H1 (cell line): ENCODE data around the gene GPR61. TPM values are rescaled to one million over a fixed set of nuclear protein-coding genes. Genes with fewer than 3 reads are reported as not detected.

Experiments
- CTCF ChIA-PET: fragments of 300-600 bp; sonication (Branson Sonifier 250); formaldehyde crosslinking; loops from one replicate; lab custom pipeline; 2021; ENCODE audit not compliant: partially characterized antibody; lab: Charles Lee
- POLR2A ChIA-PET: fragments of 300-600 bp; sonication (Branson Sonifier 250); formaldehyde crosslinking; loops from one replicate; lab custom pipeline; 2021; ENCODE audit warnings: inconsistent platforms; ENCODE audit not compliant: partially characterized antibody; lab: Charles Lee
- DNase-seq, 2 experiments: peaks; one replicate each; pipeline versions ENCODE4 v3.0.0 to v3.0.0-alpha.2; 2010 to 2022; ENCODE audit warnings: low spot score in 2 of 2, low read depth in 1 of 2, mixed read lengths in 1 of 2
- FAIRE-seq: peaks from 2 replicates; lab custom pipeline; 2011; peaks lifted over from hg19 to GRCh38; lab: Jason Lieb, UNC
- H2AFZ ChIP-seq: 2 replicates; pipeline ENCODE4 v1.8.1; 2012; ENCODE audit warnings: low read length, inconsistent platforms
- H2AK5ac ChIP-seq: 2 replicates; pipeline ENCODE4 v1.6.1; 2013; ENCODE audit warnings: low read depth, low read length
- H2BK120ac ChIP-seq: replicated peaks from 2 replicates; pipeline ENCODE3; 2013; ENCODE audit warnings: low read depth, low read length, inconsistent platforms
- H2BK12ac ChIP-seq: 2 replicates; pipeline ENCODE4 v1.6.1; 2013; ENCODE audit warnings: low read depth, low read length
- H2BK15ac ChIP-seq: 2 replicates; pipeline ENCODE4 v1.6.1; 2013; ENCODE audit warnings: low read length
- H2BK20ac ChIP-seq: 2 replicates; pipeline ENCODE4 v1.6.1; 2013; ENCODE audit warnings: low read length
- H2BK5ac ChIP-seq: 2 replicates; pipeline ENCODE4 v1.6.1; 2013; ENCODE audit warnings: low read depth, low read length
- H3K14ac ChIP-seq: 2 replicates; pipeline ENCODE4 v1.6.1; 2013; ENCODE audit warnings: inconsistent platforms; ENCODE audit not compliant: insufficient read length
- H3K18ac ChIP-seq: 2 replicates; pipeline ENCODE4 v1.6.1; 2013; ENCODE audit warnings: low read length; ENCODE audit errors: extremely low read depth
- H3K23ac ChIP-seq: 2 replicates; pipeline ENCODE4 v1.6.1; 2013; ENCODE audit warnings: inconsistent platforms; ENCODE audit not compliant: insufficient read length
- H3K23me2 ChIP-seq: 2 replicates; pipeline ENCODE4 v1.6.1; 2013; ENCODE audit warnings: low read depth, low read length
- H3K27ac ChIP-seq: 2 replicates; pipeline ENCODE4 v1.6.1; 2011; ENCODE audit warnings: low read depth, low read length, inconsistent platforms
- H3K27me3 ChIP-seq, 4 experiments: replicated peaks in 1 of 4; 1 replicate in 1 of 4; 2 replicates in 3 of 4; pipeline versions ENCODE4 v1.6.1 to v1.8.1; 2011 to 2013; ENCODE audit warnings: low read length in 3 of 4, mild to moderate bottlenecking in 3 of 4, inconsistent platforms in 2 of 4, mixed read lengths in 2 of 4, moderate library complexity in 1 of 4; ENCODE audit not compliant: control insufficient read depth in 3 of 4, insufficient read depth in 3 of 4; ENCODE audit errors: extremely low read depth in 1 of 4
- H3K36me3 ChIP-seq, 4 experiments: 2 replicates each; pipeline versions ENCODE4 v1.6.1 to v1.8.1; 2011 to 2013; ENCODE audit warnings: mild to moderate bottlenecking in 4 of 4, low read length in 3 of 4, moderate library complexity in 2 of 4, control low read depth in 1 of 4, inconsistent platforms in 1 of 4; ENCODE audit not compliant: insufficient read depth in 4 of 4, control insufficient read depth in 2 of 4
- H3K4ac ChIP-seq: replicated peaks from 2 replicates; pipeline ENCODE3; 2013; ENCODE audit warnings: low read length, low read depth, mixed read lengths, inconsistent platforms; ENCODE audit not compliant: insufficient read length
- H3K4me1 ChIP-seq, 4 experiments: replicated peaks in 1 of 4; 1 replicate in 1 of 4; 2 replicates in 3 of 4; pipeline versions ENCODE4 v1.6.1 to v1.8.1; 2011 to 2013; ENCODE audit warnings: low read length in 3 of 4, inconsistent platforms in 2 of 4, mixed read lengths in 1 of 4; ENCODE audit not compliant: insufficient read depth in 4 of 4, control insufficient read depth in 3 of 4
- H3K4me2 ChIP-seq, 2 experiments: 2 replicates each; pipeline versions ENCODE4 v1.6.1 to v1.8.1; 2011 to 2013; ENCODE audit warnings: low read depth in 2 of 2, low read length in 2 of 2, control low read depth in 1 of 2, inconsistent platforms in 1 of 2, mild to moderate bottlenecking in 1 of 2; ENCODE audit not compliant: insufficient read depth in 1 of 2
- H3K4me3 ChIP-seq, 4 experiments: fragments of 200-600, 300-600 bp in 1 of 4; sonication (generic), shearing (Covaris generic), sonication (Bioruptor Twin) in 1 of 4; 2 replicates each; pipeline versions ENCODE4 v1.5.1 to v1.8.1; 2011 to 2016; ENCODE audit warnings: low read length in 4 of 4, low read depth in 3 of 4, control low read depth in 2 of 4, inconsistent platforms in 2 of 4, mild to moderate bottlenecking in 2 of 4, mixed read lengths in 1 of 4, moderate library complexity in 1 of 4; ENCODE audit not compliant: insufficient read depth in 2 of 4; ENCODE audit errors: extremely low read depth in 1 of 4
- H3K56ac ChIP-seq: replicated peaks from 2 replicates; pipeline ENCODE3; 2013; ENCODE audit warnings: low read depth, mild to moderate bottlenecking, mixed read lengths, low read length, inconsistent platforms; ENCODE audit not compliant: insufficient read length
- H3K79me1 ChIP-seq: 2 replicates; pipeline ENCODE4 v1.6.1; 2013; ENCODE audit warnings: low read depth, low read length, control low read depth
- H3K79me2 ChIP-seq, 2 experiments: 2 replicates each; pipeline versions ENCODE4 v1.6.1 to v1.8.1; 2012 to 2013; ENCODE audit warnings: low read length in 2 of 2, mild to moderate bottlenecking in 2 of 2, inconsistent platforms in 1 of 2; ENCODE audit not compliant: insufficient read depth in 2 of 2, control insufficient read depth in 1 of 2
- H3K9ac ChIP-seq, 4 experiments: replicated peaks in 1 of 4; 1 replicate in 1 of 4; 2 replicates in 3 of 4; pipeline versions ENCODE4 v1.6.1 to v1.8.1; 2011 to 2013; ENCODE audit warnings: low read depth in 3 of 4, low read length in 3 of 4, control low read depth in 2 of 4, mild to moderate bottlenecking in 2 of 4, moderate library complexity in 2 of 4, inconsistent platforms in 1 of 4; ENCODE audit errors: extremely low read depth in 1 of 4
- H3K9me3 ChIP-seq, 2 experiments: 2 replicates each; pipeline versions ENCODE4 v1.6.1 to v1.8.1; 2012 to 2013; ENCODE audit warnings: mild to moderate bottlenecking in 2 of 2, moderate library complexity in 2 of 2, control low read depth in 1 of 2, inconsistent platforms in 1 of 2, low read depth in 1 of 2, low read length in 1 of 2, mixed read lengths in 1 of 2; ENCODE audit not compliant: insufficient read depth in 2 of 2
- H4K20me1 ChIP-seq, 2 experiments: replicated peaks in 1 of 2; 2 replicates each; pipeline versions ENCODE3 to v1.8.1; 2011 to 2013; ENCODE audit warnings: inconsistent platforms in 2 of 2, low read length in 2 of 2, mild to moderate bottlenecking in 1 of 2; ENCODE audit not compliant: insufficient read depth in 2 of 2, control insufficient read depth in 1 of 2
- H4K5ac ChIP-seq: 2 replicates; pipeline ENCODE4 v1.6.1; 2013; ENCODE audit warnings: low read length, low read depth, mixed read lengths, inconsistent platforms; ENCODE audit not compliant: insufficient read length
- H4K8ac ChIP-seq: 2 replicates; pipeline ENCODE4 v1.8.0; 2013; ENCODE audit warnings: mild to moderate bottlenecking, moderate library complexity, low read length, inconsistent platforms; ENCODE audit not compliant: insufficient read depth; ENCODE audit errors: extremely low read depth
- H4K91ac ChIP-seq: replicated peaks from 2 replicates; pipeline ENCODE3; 2013; ENCODE audit warnings: low read length, mixed read lengths, inconsistent platforms; ENCODE audit not compliant: insufficient read length
- CBX5 ChIP-seq: fragments of 300-800, 300-1000 bp; sonication (generic); IDR thresholded peaks from 2 replicates; pipeline ENCODE4 v1.7.1; 2016; ENCODE audit warnings: antibody characterized with exemption, low read length, low read depth
- CBX8 ChIP-seq: fragments of 300-800, 300-1000 bp; sonication (generic); IDR thresholded peaks from 2 replicates; pipeline ENCODE4 v1.7.1; 2016; ENCODE audit warnings: low read depth, low read length, borderline replicate concordance
- CEBPB ChIP-seq: IDR thresholded peaks from 2 replicates; pipeline ENCODE4 v1.6.1; 2012; ENCODE audit warnings: low read depth, low read length
- CHD2 ChIP-seq: IDR thresholded peaks from 2 replicates; pipeline ENCODE4 v1.6.1; 2012; ENCODE audit warnings: low read length, improper control_type of control experiment
- CREB1 ChIP-seq: IDR thresholded peaks from 2 replicates; pipeline ENCODE4 v1.6.1; 2012; ENCODE audit warnings: inconsistent platforms
- CTBP2 ChIP-seq: IDR thresholded peaks from 2 replicates; pipeline ENCODE4 v1.7.0; 2011; ENCODE audit warnings: borderline replicate concordance, mild to moderate bottlenecking, moderate library complexity, mixed read lengths, low read length; ENCODE audit not compliant: insufficient read depth, insufficient read length
- EGR1 ChIP-seq: IDR thresholded peaks from 2 replicates; pipeline ENCODE4 v1.6.1; 2011; ENCODE audit warnings: low read depth, low read length, borderline replicate concordance
- HDAC2 ChIP-seq, 2 experiments: fragments of 300-600 bp in 1 of 2; sonication (generic) in 1 of 2; IDR thresholded peaks; 2 replicates each; pipeline ENCODE4 v1.6.1; 2011 to 2012; ENCODE audit warnings: low read depth in 2 of 2, low read length in 2 of 2, mild to moderate bottlenecking in 2 of 2, moderate library complexity in 2 of 2, borderline replicate concordance in 1 of 2, inconsistent platforms in 1 of 2
- RNF2 ChIP-seq: fragments of 200-900, 300-1000 bp; sonication (generic); IDR thresholded peaks from 2 replicates; pipeline ENCODE4 v1.7.1; 2016; ENCODE audit warnings: borderline replicate concordance, low read depth, mild to moderate bottlenecking, antibody characterized with exemption, low read length; ENCODE audit not compliant: poor library complexity, severe bottlenecking; ENCODE audit errors: missing control alignments
- SIX5 ChIP-seq: IDR thresholded peaks from 2 replicates; pipeline ENCODE4 v1.6.1; 2011; ENCODE audit warnings: mild to moderate bottlenecking, low read depth, low read length
- TAF1 ChIP-seq: IDR thresholded peaks from 2 replicates; pipeline ENCODE4 v1.6.1; 2011; ENCODE audit warnings: mild to moderate bottlenecking, low read depth, low read length
- WGBS, 2 experiments: shearing (Covaris generic) in 1 of 2; methylation state at CpG; one replicate each; pipeline versions ENCODE4 v1.1.6 to v1.1.7; 2013 to 2015; ENCODE audit warnings: low lambda C conversion rate in 2 of 2, mixed read lengths in 2 of 2, inconsistent platforms in 1 of 2, low coverage in 1 of 2, missing lambda C conversion rate in 1 of 2; ENCODE audit not compliant: insufficient replicate concordance in 2 of 2, insufficient coverage in 1 of 2, insufficient read length in 1 of 2; ENCODE audit errors: extremely low coverage in 1 of 2, missing lambda C conversion rate in 1 of 2; 5-methylcytosine and 5-hydroxymethylcytosine counted together
- polyA plus RNA-seq, 7 experiments: library from polyadenylated mRNA; depleted of rRNA in 3 of 7; stranded (reverse) in 5 of 7; unstranded in 2 of 7; fragments of >200 nt in 5 of 7; fragments of 200-250 nt in 2 of 7; gene quantifications; 1 replicate in 5 of 7; 2 replicates in 1 of 7; 4 replicates in 1 of 7; pipeline versions ENCODE4 v1.2.1 to v1.2.3, GENCODE V29; 2011 to 2013; ENCODE audit warnings: missing spikeins in 2 of 7, mixed read lengths in 2 of 7
- total RNA-seq: library from RNA; stranded (reverse); fragmentation: NEBNext Ultra II Directional; extraction: Animal tissue kit (Norgen Biotek cat#: 25700); gene quantifications from 2 replicates; pipeline ENCODE4 v1.2.1, GENCODE V29; 2021

GPR61 gene
- total and polyA plus RNA-seq, 2 of the 8 experiments (the other 6 are each of a cell fraction or from before 2014, with no cell fraction given), result 0.41 to 0.53 TPM

GRCh38 chr1:109500941-109501381, 38.7 kb upstream of the GPR61 start:
- H3K9ac ChIP-seq, result no peak overlapping the region
- ChIA-PET POLR2A (interaction anchor here (2.1 to 2.5 kb wide), 2 partner anchors 9 to 30 kb away, joined by 7 read pairs; partner anchors contain the start of gene AMIGO1), CTCF (interaction anchor here (0.7 to 43.7 kb wide), 7 partner anchors 5 to 232 kb away, joined by 3 to 1755 read pairs (median 18); partner anchors contain the start of genes AMIGO1, ATXN7L2, CYB561D1 and GPR61)
- H3K4me1 ChIP-seq, result peaks cover 0 to 11% (median 5%) of the 10 kb centered on the region in 4 experiments; a peak in 5 of 7 replicates
- no peak overlapping the region for H2BK20ac ChIP-seq
- H3K18ac ChIP-seq, result no peak overlapping the region
- H3K27ac ChIP-seq, result no peak overlapping the region
- no peak overlapping the region for H4K91ac ChIP-seq
- H4K20me1 ChIP-seq, result peaks cover 0 to 2% of the 10 kb centered on the region in 2 experiments
- no peak overlapping the region for H2BK12ac ChIP-seq
- H3K36me3 ChIP-seq, result peaks cover 0 to 2% (median 0%) of the 10 kb centered on the region in 4 experiments; a peak in 2 of 8 replicates
- H3K4me2 ChIP-seq, result no peak overlapping the region
- 79% methylated on average over 5 of the region's 5 CpGs; no CpG with 5 or more reads in 1 of the 2 experiments for WGBS, 2 experiments
- no peaks in the 10 kb centered on the region for H3K79me1 ChIP-seq
- DNase-seq, result no peak
- H4K8ac ChIP-seq, result no peak overlapping the region
- no peak overlapping the region for H3K56ac ChIP-seq
- no peaks in the 10 kb centered on the region for H3K9me3 ChIP-seq
- no peaks in the 10 kb centered on the region for H3K27me3 ChIP-seq
- H2BK120ac ChIP-seq, result no peak overlapping the region
- no peaks in the 10 kb centered on the region for H3K79me2 ChIP-seq
- no peak overlapping the region for H2BK15ac ChIP-seq
- no peak overlapping the region for H3K4ac ChIP-seq
- no peaks in the 10 kb centered on the region for H3K23me2 ChIP-seq
- H4K5ac ChIP-seq, result no peak overlapping the region
- H2AK5ac ChIP-seq, result no peak overlapping the region
- no peak overlapping the region for H2AFZ ChIP-seq
- H3K23ac ChIP-seq, result no peak overlapping the region
- H2BK5ac ChIP-seq, result no peak overlapping the region
- no peak overlapping the region for H3K4me3 ChIP-seq
- no peak for FAIRE-seq
- no peak overlapping the region for H3K14ac ChIP-seq
- TF ChIP-seq CHD2 (no peak), CEBPB (no peak), CBX5 (no peak), CBX8 (no peak), HDAC2 (IDR thresholded peaks at IDR 0.05; ENCODE audit: borderline replicate concordance in 1 of 2, low read depth in 2 of 2, low read length in 2 of 2) (no peak), RNF2 (no peak), CREB1 (no peak), EGR1 (no peak), SIX5 (no peak), CTBP2 (no peak), TAF1 (no peak)
